ENCODE results near the gene RAB7A. TPM values are rescaled to one million over a fixed set of nuclear protein-coding genes. Genes with fewer than 3 reads are reported as not detected.
A peak's percentile ranks its signal among the peaks of the same experiment; 100 is the strongest.

RAB7A gene
- total and polyA plus RNA-seq, 2 of the 8 experiments (the other 6 are each of a cell fraction or from before 2014, with no cell fraction given): 179 to 195 TPM

DNA sequence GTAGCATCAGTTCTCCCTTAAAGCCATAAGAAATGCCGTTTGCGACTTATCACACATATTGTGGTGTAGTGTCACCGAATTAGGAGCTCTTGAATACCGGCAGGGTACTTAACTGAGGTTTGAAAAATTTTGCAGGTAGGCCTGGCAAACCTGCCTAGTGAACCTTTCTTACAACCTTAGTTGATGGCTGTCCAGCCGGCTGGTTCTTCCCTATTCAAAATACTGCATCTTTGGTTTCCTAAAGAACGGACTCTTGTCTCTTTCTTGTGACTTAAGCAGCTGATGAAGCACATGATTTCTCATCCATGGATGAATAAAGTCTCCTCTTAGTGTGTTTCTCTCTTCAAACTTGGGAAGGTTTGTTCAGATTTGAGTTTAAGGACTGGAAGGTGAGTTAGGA is 1.5 kb downstream of the RAB7A start:
- H3K27me3 ChIP-seq (replicated peaks in 1 of 4; ENCODE audit: control insufficient read depth in 3 of 4, extremely low read depth in 1 of 4, insufficient read depth in 3 of 4, low read length in 3 of 4): no peaks in the 10 kb centered on the region
- no peak overlapping the region for H3K4ac ChIP-seq (replicated peaks; ENCODE audit: insufficient read length, low read depth, low read length)
- CTCF ChIA-PET (ENCODE audit: partially characterized antibody): interaction anchor here (0.7 to 1.5 kb wide), 6 partner anchors 9 to 72 kb away, joined by 3 to 5 read pairs (median 4); no protein-coding TSS in a partner anchor
- no peak overlapping the region for H4K91ac ChIP-seq (replicated peaks; ENCODE audit: insufficient read length, low read length)
- H4K5ac ChIP-seq (ENCODE audit: insufficient read length, low read depth, low read length): no peak overlapping the region
- no peak overlapping the region for H3K14ac ChIP-seq (ENCODE audit: insufficient read length)
- 72% methylated on average over 6 of the region's 6 CpGs; no CpG with 5 or more reads in 1 of the 2 experiments for WGBS, 2 experiments (ENCODE audit: extremely low coverage in 1 of 2, insufficient coverage in 1 of 2, insufficient read length in 1 of 2, insufficient replicate concordance in 2 of 2, low coverage in 1 of 2, low lambda C conversion rate in 2 of 2, missing lambda C conversion rate in 1 of 2)
- H2AFZ ChIP-seq (ENCODE audit: low read length): no peak overlapping the region
- H3K79me2 ChIP-seq (ENCODE audit: control insufficient read depth in 1 of 2, insufficient read depth in 2 of 2, low read length in 2 of 2): peaks cover 56 to 68% of the 10 kb centered on the region in 2 experiments
- peak overlapping the region; percentile 80 to 94 (median 91); a peak in 7 of 8 replicates for H3K4me3 ChIP-seq (ENCODE audit: extremely low read depth in 1 of 4, insufficient read depth in 2 of 4, low read depth in 3 of 4, low read length in 4 of 4)
- H2AK5ac ChIP-seq (ENCODE audit: low read depth, low read length): no peak overlapping the region
- H2BK5ac ChIP-seq (ENCODE audit: low read depth, low read length): no peak overlapping the region
- H3K18ac ChIP-seq (ENCODE audit: extremely low read depth, low read length): no peak overlapping the region
- H3K79me1 ChIP-seq (ENCODE audit: low read depth, low read length): peaks cover 16% of the 10 kb centered on the region
- no peak for FAIRE-seq
- H3K56ac ChIP-seq (replicated peaks; ENCODE audit: insufficient read length, low read depth, low read length): no peak overlapping the region
- H2BK120ac ChIP-seq (replicated peaks; ENCODE audit: low read depth, low read length): no peak overlapping the region
- no peaks in the 10 kb centered on the region for H3K9me3 ChIP-seq (ENCODE audit: insufficient read depth in 2 of 2, low read depth in 1 of 2, low read length in 1 of 2)
- POLR2A ChIA-PET (ENCODE audit: partially characterized antibody): interaction anchor here (0.6 to 6.0 kb wide), 10 partner anchors 10 to 449 kb away, joined by 3 to 44 read pairs (median 3); no protein-coding TSS in a partner anchor
- peaks cover 3 to 23% (median 14%) of the 10 kb centered on the region in 4 experiments for H3K4me1 ChIP-seq (replicated peaks in 1 of 4; ENCODE audit: control insufficient read depth in 3 of 4, insufficient read depth in 4 of 4, low read length in 3 of 4)
- no peak overlapping the region for H3K23ac ChIP-seq (ENCODE audit: insufficient read length)
- H2BK15ac ChIP-seq (ENCODE audit: low read length): no peak overlapping the region
- peaks cover 26 to 28% of the 10 kb centered on the region in 2 experiments for H4K20me1 ChIP-seq (replicated peaks in 1 of 2; ENCODE audit: control insufficient read depth in 1 of 2, insufficient read depth in 2 of 2, low read length in 2 of 2)
- TF ChIP-seq RXRA (IDR thresholded peaks at IDR 0.05; ENCODE audit: insufficient read depth, low read depth, low read length) (no peak), CTBP2 (IDR thresholded peaks at IDR 0.05; ENCODE audit: borderline replicate concordance, insufficient read depth, insufficient read length, low read length) (no peak)
- H3K27ac ChIP-seq (ENCODE audit: low read depth, low read length): no peak overlapping the region
- no peak overlapping the region for H4K8ac ChIP-seq (ENCODE audit: extremely low read depth, insufficient read depth, low read length)
- peaks cover 9% of the 10 kb centered on the region for H3K23me2 ChIP-seq (ENCODE audit: low read depth, low read length)
- peak overlapping the region; percentile 70 to 98 for H3K4me2 ChIP-seq (ENCODE audit: insufficient read depth in 1 of 2, low read depth in 2 of 2, low read length in 2 of 2)
- H3K36me3 ChIP-seq (ENCODE audit: control insufficient read depth in 2 of 4, insufficient read depth in 4 of 4, low read length in 3 of 4): no peaks in the 10 kb centered on the region
- H2BK12ac ChIP-seq (ENCODE audit: low read depth, low read length): no peak overlapping the region
- H3K9ac ChIP-seq (replicated peaks in 1 of 4; ENCODE audit: extremely low read depth in 1 of 4, low read depth in 3 of 4, low read length in 3 of 4): peak overlapping the region in 2 of 4 experiments; percentile 68 to 87; a peak in 3 of 7 replicates
- H2BK20ac ChIP-seq (ENCODE audit: low read length): no peak overlapping the region
- DNase-seq (ENCODE audit: low read depth in 1 of 2, low spot score in 2 of 2): no peak

All from H1 (cell line).